GM10248 (cell line): ENCODE data around the gene FNIP1.
"Not testable (repeated sequence)": the region's sequence is repeated elsewhere in the genome, so short reads cannot be mapped to it uniquely, and the experiment has no call there.

ENCODE experiments used
- CTCF ChIA-PET: fragments of 300-600 bp; sonication (Branson Sonifier 250); formaldehyde crosslinking; extraction: SDS; loops from one replicate; lab custom pipeline; 2021; ENCODE audit warnings: antibody characterized with exemption; lab: Yijun Ruan, JAX
- POLR2A ChIA-PET: fragments of 350-650 bp; sonication (Branson Sonifier 250); formaldehyde crosslinking; extraction: SDS; loops from one replicate; lab custom pipeline; 2020; ENCODE audit warnings: antibody characterized with exemption; lab: Yijun Ruan, JAX
- DNase-seq: peaks from one replicate; pipeline ENCODE4 v3.0.0; 2012; ENCODE audit errors: extremely low spot score
- CTCF ChIP-seq: IDR thresholded peaks from 2 replicates; pipeline ENCODE4 v1.5.1; 2012; ENCODE audit warnings: mild to moderate bottlenecking, low read depth; ENCODE audit errors: extremely low read depth, missing control alignments, control extremely low read depth

FNIP1 gene

GRCh38 chr5:131782717-131783116 is 14.1 kb downstream of the FNIP1 start:
- TF ChIP-seq CTCF: no peak
- ChIA-PET CTCF (interaction anchor here (1.2 kb wide), 1 partner anchor 136 kb away, joined by 3 read pairs; no protein-coding TSS in a partner anchor), POLR2A (no interaction called here)
- DNase-seq: no peak

DNA sequence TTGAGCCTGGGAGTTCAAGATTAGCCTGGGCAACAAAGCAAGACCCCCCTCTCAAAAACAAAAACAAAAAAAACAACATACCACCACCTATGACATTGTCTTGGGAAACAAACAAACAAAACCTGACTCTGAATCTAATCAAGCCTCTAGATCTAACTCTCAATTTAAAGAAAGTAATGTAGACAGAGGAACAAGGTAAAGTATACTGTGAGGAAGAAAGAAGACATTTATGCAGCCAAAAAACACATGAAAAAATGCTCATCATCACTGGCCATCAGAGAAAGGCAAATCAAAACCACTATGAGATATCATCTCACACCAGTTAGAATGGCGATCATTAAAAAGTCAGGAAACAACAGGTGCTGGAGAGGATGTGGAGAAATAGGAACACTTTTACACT is 18.7 kb downstream of the FNIP1 start:
- DNase-seq, CTCF ChIA-PET, POLR2A ChIA-PET: not testable (repeated sequence)

DNA sequence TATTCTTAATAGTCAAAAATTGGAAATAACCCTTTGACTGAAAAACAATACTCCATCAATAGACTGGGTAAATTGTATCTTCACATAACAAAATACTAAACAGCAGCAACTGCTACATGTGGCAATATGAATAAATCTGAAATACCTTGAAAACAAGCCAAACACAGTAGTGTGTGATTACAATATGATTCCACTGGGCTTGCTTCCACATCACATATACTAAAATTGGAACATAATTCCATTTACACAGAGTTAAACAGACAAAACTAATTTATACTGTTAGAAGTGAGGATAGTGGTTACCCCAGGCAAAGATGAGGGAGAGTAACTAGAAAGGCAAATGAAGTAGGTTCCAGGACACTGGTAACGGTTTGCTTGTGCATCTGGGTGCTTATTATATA is 20.4 kb downstream of the FNIP1 start:
- no peak for DNase-seq
- CTCF ChIA-PET: interaction anchor here (1.3 kb wide), 1 partner anchor 231 kb away, joined by 3 read pairs; no protein-coding TSS in a partner anchor
- TF ChIP-seq CTCF: no peak
- POLR2A ChIA-PET: no interaction called here

- no peak for TF ChIP-seq CTCF
- DNase-seq: no peak
- POLR2A ChIA-PET: no interaction called here
- CTCF ChIA-PET: interaction anchor here (1.2 to 1.6 kb wide), 4 partner anchors 10 to 23 kb away, joined by 3 to 4 read pairs (median 3); partner anchors contain the start of gene FNIP1
Measured at GRCh38 chr5:131774652-131775367, 22.0 kb downstream of the FNIP1 start.

GRCh38 chr5:131773805-131774204 is 23.0 kb downstream of the FNIP1 start:
- CTCF ChIA-PET: interaction anchor here (1.2 to 1.5 kb wide), 3 partner anchors 11 to 17 kb away, joined by 3 read pairs; no protein-coding TSS in a partner anchor
- TF ChIP-seq CTCF: no peak
- POLR2A ChIA-PET: no interaction called here
- DNase-seq: no peak

DNA sequence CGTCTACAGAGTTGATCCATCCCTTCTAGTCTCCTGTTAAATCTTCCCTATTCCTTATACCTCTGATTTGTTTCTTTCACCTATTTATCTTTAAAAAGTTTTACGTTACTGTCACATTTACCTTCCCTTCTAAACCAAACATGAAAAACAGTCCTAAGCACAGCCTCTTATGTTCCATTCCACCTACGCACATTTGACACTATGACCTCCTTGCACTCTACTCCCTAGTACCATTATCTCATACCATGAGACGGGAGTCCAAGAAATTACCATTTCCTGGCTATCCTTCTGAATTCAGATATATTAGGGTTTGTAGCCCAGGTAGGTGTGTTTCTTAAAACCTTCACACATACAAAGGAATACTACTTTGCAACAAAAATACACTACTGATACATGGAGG is 25.1 kb downstream of the FNIP1 start:
- TF ChIP-seq CTCF: no peak
- no peak for DNase-seq
- ChIA-PET POLR2A (no interaction called here), CTCF (no interaction called here)

DNA sequence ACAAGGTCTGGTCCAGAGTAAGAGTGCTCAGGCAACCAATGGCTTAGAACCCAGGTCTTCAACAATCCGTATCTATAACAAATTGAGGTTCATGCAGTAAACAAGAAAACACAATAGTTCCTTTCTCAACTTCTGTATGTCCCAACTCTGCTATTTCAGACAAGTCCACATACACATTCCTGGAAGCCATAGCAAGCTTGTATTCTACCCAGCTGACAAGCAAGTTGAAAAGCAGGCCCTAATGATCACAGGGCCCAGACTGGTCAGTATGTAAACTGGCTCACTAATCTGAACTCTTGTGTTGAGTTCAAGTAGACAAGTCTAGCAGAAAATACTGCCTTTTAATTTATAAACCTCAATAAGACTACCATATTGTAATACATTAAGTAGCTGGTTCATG is 26.9 kb downstream of the FNIP1 start:
- no peak for TF ChIP-seq CTCF
- ChIA-PET CTCF (no interaction called here), POLR2A (no interaction called here)
- DNase-seq: no peak
